GM23338 (cell line): ENCODE results near the gene LPP.

Experiments used
- CREB1 ChIP-seq: fragments of 250-450 bp; sonication (Bioruptor Pico); IDR thresholded peaks from 2 replicates; pipeline ENCODE4 v1.5.0; 2020; ENCODE audit warnings: low read depth, mild to moderate bottlenecking, moderate library complexity
- TF ChIP-seq, protein P1 (sequence below), 2 experiments: fragments of 200-600 bp in 1 of 2; sonication (generic) in 1 of 2; conservative IDR thresholded peaks; 2 replicates each; pipeline versions ENCODE4 v1.5.1 to v1.6.1; 2016 to 2017; ENCODE audit warnings: antibody characterized with exemption in 2 of 2, low read depth in 2 of 2, mild to moderate bottlenecking in 2 of 2, moderate library complexity in 1 of 2

DNA sequence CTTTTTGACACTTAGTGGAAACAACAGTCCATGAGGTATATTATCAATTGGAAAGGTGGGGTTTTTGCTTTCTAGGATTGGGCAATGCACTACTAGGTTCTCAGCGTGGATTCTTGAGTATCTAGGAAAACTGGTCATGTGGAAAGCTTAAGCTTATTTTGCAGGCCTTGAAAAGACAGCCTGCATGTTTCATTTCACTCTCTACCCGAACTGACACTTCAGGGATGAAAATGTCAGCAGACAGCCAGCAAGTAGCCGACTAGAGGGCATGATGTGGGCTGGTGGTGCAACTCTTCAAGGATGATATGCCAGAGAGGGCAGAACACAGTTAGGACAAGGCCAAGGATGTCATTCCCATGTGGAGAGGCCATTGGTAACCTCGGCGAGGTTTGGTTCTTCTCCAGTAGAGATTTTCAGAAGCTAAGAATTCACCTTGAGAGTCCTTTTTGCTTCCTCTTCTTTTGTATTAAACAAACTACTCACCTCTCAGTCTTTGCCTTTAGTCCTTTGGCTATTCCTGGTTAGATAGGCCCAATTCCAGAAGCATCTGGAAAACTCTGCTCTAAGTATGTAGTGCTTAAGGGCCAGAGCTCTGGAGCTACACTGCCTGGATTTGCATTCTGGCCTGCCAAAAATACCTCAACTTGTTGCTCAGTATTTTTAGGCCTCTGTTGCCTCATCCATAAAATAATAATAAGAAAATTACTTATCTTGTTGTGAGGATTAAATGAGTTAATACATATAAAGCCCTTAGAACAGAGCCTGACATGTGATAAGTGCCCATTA lies 17.9 kb downstream of the LPP start:
- TF ChIP-seq, protein P1, sequence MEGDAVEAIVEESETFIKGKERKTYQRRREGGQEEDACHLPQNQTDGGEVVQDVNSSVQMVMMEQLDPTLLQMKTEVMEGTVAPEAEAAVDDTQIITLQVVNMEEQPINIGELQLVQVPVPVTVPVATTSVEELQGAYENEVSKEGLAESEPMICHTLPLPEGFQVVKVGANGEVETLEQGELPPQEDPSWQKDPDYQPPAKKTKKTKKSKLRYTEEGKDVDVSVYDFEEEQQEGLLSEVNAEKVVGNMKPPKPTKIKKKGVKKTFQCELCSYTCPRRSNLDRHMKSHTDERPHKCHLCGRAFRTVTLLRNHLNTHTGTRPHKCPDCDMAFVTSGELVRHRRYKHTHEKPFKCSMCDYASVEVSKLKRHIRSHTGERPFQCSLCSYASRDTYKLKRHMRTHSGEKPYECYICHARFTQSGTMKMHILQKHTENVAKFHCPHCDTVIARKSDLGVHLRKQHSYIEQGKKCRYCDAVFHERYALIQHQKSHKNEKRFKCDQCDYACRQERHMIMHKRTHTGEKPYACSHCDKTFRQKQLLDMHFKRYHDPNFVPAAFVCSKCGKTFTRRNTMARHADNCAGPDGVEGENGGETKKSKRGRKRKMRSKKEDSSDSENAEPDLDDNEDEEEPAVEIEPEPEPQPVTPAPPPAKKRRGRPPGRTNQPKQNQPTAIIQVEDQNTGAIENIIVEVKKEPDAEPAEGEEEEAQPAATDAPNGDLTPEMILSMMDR (conservative IDR thresholded peaks at IDR 0.05; ENCODE audit: low read depth in 2 of 2): no peak
- TF ChIP-seq CREB1 (CRISPR knock-in tag): no peak
